Neural progenitor cell (in vitro differentiated cells): ENCODE data around the gene SIDT2. TPM values are rescaled to one million over a fixed set of nuclear protein-coding genes. Genes with fewer than 3 reads are reported as not detected.
A peak's percentile ranks its signal among the peaks of the same experiment; 100 is the strongest.

Experiments
- DNase-seq: peaks from one replicate; pipeline ENCODE4 v3.0.0-alpha.2; 2016; ENCODE audit warnings: low spot score
- H2AFZ ChIP-seq: fragments of 200-600 bp; sonication (generic); replicated peaks from 2 replicates; pipeline ENCODE4 v1.6.1; 2016; ENCODE audit warnings: antibody characterized with exemption
- H3F3A ChIP-seq: fragments of 200-600 bp; sonication (generic); 2 replicates; pipeline ENCODE4 v1.6.1; 2016; ENCODE audit warnings: antibody characterized with exemption, low read depth
- H3K27ac ChIP-seq: fragments of 200-600 bp; sonication (generic); 2 replicates; pipeline ENCODE4 v1.5.1; 2016; ENCODE audit warnings: mild to moderate bottlenecking
- H3K27me3 ChIP-seq: fragments of 200-600 bp; sonication (generic); 2 replicates; pipeline ENCODE4 v1.6.1; 2016; ENCODE audit warnings: mild to moderate bottlenecking, moderate library complexity
- H3K36me3 ChIP-seq: fragments of 200-600 bp; sonication (generic); 2 replicates; pipeline ENCODE4 v1.5.1; 2016
- H3K4me1 ChIP-seq: fragments of 200-600 bp; sonication (generic); 2 replicates; pipeline ENCODE4 v1.6.1; 2016; ENCODE audit warnings: mixed run types
- H3K4me2 ChIP-seq: fragments of 200-600 bp; sonication (generic); 2 replicates; pipeline ENCODE4 v1.6.1; 2016
- H3K4me3 ChIP-seq: fragments of 200-600 bp; sonication (generic); 2 replicates; pipeline ENCODE4 v1.5.1; 2016
- H3K79me2 ChIP-seq: fragments of 200-600 bp; sonication (generic); 2 replicates; pipeline ENCODE4 v1.6.1; 2016; ENCODE audit warnings: low read depth
- H3K9ac ChIP-seq: fragments of 200-600 bp; sonication (generic); 2 replicates; pipeline ENCODE4 v1.6.1; 2016
- H3K9me3 ChIP-seq: fragments of 200-600 bp; sonication (generic); 2 replicates; pipeline ENCODE4 v1.5.1; 2016; ENCODE audit warnings: low read depth
- H4K20me1 ChIP-seq: fragments of 200-600 bp; sonication (generic); 2 replicates; pipeline ENCODE4 v1.6.1; 2016; ENCODE audit warnings: low read depth
- H3K27ac Mint-ChIP-seq: 3 replicates; pipeline ENCODE4 v1.8.0; 2021; ENCODE audit warnings: mixed read lengths
- H3K27me3 Mint-ChIP-seq: 2 replicates; pipeline ENCODE4 v1.8.0; 2022; ENCODE audit warnings: low read depth, mild to moderate bottlenecking, inconsistent platforms, moderate library complexity, mixed read lengths; ENCODE audit not compliant: insufficient read depth
- H3K36me3 Mint-ChIP-seq: 3 replicates; pipeline ENCODE4 v1.8.0; 2021; ENCODE audit warnings: mixed read lengths
- H3K4me1 Mint-ChIP-seq: 3 replicates; pipeline ENCODE4 v1.8.0; 2021; ENCODE audit warnings: mixed read lengths
- H3K4me3 Mint-ChIP-seq: 3 replicates; pipeline ENCODE4 v1.8.0; 2021; ENCODE audit warnings: mild to moderate bottlenecking, moderate library complexity, mixed read lengths
- H3K9me3 Mint-ChIP-seq: 3 replicates; pipeline ENCODE4 v1.8.0; 2020; ENCODE audit warnings: mixed read lengths
- EZH2 ChIP-seq: fragments of 200-600 bp; sonication (generic); IDR thresholded peaks from 2 replicates; pipeline ENCODE4 v1.6.1; 2017; ENCODE audit warnings: antibody characterized with exemption, mild to moderate bottlenecking, moderate library complexity
- EZH2phosphoT487 ChIP-seq: fragments of 200-600 bp; sonication (generic); IDR thresholded peaks from 2 replicates; pipeline ENCODE4 v1.6.1; 2017; ENCODE audit warnings: antibody characterized with exemption
- total RNA-seq: library from RNA; depleted of rRNA; stranded (reverse); fragments of >200 nt; gene quantifications from 2 replicates; pipeline ENCODE4 v1.2.3, GENCODE V29; 2015; ENCODE audit warnings: low replicate concordance
- TF ChIP-seq, protein P1 (sequence below): fragments of 200-600 bp; sonication (generic); IDR thresholded peaks from 2 replicates; pipeline ENCODE4 v1.5.1; 2017; ENCODE audit warnings: antibody characterized with exemption, mild to moderate bottlenecking

Gene SIDT2
- total RNA-seq, 1 donor from 2014 or later: 13.3 TPM

DNA sequence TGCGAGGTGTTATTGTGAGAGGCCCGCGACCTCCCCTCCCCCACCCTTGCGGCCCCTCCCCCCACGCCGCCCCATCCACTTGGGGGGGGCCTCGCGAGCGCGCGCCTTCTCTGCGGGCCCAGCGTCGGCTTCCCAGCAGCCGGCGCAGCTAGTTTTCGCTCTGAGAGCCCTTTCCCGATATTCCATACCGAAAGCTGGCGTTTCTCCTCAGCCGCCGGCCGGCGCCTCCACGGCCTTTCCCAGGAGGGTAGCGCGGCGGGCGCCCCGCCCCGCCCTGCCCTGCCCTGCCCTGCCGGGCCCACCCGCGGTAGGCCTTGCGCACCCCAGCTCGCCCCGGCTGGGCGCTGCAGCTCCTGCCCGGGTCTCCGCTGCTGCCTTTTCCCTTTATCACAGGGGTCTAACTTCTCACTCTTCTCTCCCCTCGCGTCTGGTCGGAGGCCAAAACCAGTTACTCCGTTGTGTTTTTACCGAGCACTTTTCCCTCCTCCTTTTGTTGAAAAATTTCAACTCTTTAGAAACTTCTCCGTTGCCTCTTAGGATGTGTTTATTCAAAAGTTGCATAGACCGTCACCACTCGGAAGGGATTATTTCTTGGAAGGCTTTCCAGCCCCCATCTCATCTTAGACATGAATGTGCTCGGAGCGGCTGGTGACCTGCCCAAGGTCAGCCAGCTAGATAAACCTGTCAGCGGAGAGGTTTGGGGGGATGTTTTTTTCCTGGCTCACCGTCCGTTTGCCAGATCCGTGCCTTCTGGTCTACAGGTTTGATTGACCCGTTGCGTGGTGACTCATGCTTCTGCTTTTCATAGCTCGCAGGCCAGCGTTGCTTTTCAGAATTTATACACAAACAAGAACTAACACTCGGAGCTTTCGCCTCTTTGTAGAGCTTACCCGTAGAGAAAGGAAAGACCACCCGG, 33.8 kb upstream of the SIDT2 start:
- Histone ChIP-seq H3K9ac (peak overlapping the region; percentile 79), H3K27ac (peak overlapping the region; percentile 81), H3K36me3 (peaks cover 2% of the 10 kb centered on the region), H4K20me1 (peaks cover 47% of the 10 kb centered on the region), H3K9me3 (no peaks in the 10 kb centered on the region), H3K79me2 (peaks cover 56% of the 10 kb centered on the region), H3K4me2 (peak overlapping the region; percentile 99), H2AFZ (peak overlapping the region; percentile 98), H3F3A (peaks cover 3% of the 10 kb centered on the region), H3K4me1 (peaks cover 9% of the 10 kb centered on the region), H3K27me3 (no peaks in the 10 kb centered on the region), H3K4me3 (peak overlapping the region; percentile 95)
- Mint-ChIP-seq H3K4me1 (peaks cover 32% of the 10 kb centered on the region), H3K27me3 (peaks cover 8% of the 10 kb centered on the region), H3K9me3 (no peaks in the 10 kb centered on the region), H3K27ac (peak overlapping the region; percentile 97), H3K36me3 (peaks cover 17% of the 10 kb centered on the region), H3K4me3 (peak overlapping the region; percentile 100)
- TF ChIP-seq EZH2phosphoT487: no peak
- TF ChIP-seq, protein P1, sequence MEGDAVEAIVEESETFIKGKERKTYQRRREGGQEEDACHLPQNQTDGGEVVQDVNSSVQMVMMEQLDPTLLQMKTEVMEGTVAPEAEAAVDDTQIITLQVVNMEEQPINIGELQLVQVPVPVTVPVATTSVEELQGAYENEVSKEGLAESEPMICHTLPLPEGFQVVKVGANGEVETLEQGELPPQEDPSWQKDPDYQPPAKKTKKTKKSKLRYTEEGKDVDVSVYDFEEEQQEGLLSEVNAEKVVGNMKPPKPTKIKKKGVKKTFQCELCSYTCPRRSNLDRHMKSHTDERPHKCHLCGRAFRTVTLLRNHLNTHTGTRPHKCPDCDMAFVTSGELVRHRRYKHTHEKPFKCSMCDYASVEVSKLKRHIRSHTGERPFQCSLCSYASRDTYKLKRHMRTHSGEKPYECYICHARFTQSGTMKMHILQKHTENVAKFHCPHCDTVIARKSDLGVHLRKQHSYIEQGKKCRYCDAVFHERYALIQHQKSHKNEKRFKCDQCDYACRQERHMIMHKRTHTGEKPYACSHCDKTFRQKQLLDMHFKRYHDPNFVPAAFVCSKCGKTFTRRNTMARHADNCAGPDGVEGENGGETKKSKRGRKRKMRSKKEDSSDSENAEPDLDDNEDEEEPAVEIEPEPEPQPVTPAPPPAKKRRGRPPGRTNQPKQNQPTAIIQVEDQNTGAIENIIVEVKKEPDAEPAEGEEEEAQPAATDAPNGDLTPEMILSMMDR: peak; percentile 6
- TF ChIP-seq EZH2: peak; percentile 50
- DNase-seq: peak; percentile 78

GRCh38 chr11:117145393-117145761, 33.2 kb upstream of the SIDT2 start:
- Mint-ChIP-seq H3K4me3 (peak overlapping the region; percentile 100), H3K36me3 (peaks cover 20% of the 10 kb centered on the region), H3K27me3 (peaks cover 4% of the 10 kb centered on the region), H3K4me1 (peaks cover 32% of the 10 kb centered on the region), H3K9me3 (no peaks in the 10 kb centered on the region), H3K27ac (peak overlapping the region; percentile 97)
- H3K27ac ChIP-seq: no peak overlapping the region
- H2AFZ ChIP-seq: no peak overlapping the region
- H3F3A ChIP-seq: peaks cover 3% of the 10 kb centered on the region
- H3K4me2 ChIP-seq: peak overlapping the region; percentile 99
- H3K9ac ChIP-seq: peak overlapping the region; percentile 79
- peak; percentile 47 for DNase-seq
- H4K20me1 ChIP-seq: peaks cover 53% of the 10 kb centered on the region
- peaks cover 7% of the 10 kb centered on the region for H3K36me3 ChIP-seq
- peaks cover 63% of the 10 kb centered on the region for H3K79me2 ChIP-seq
- peak overlapping the region; percentile 95 for H3K4me3 ChIP-seq
- TF ChIP-seq, protein P1: peak; percentile 27
- TF ChIP-seq EZH2: peak; percentile 1
- TF ChIP-seq EZH2phosphoT487: no peak
- peaks cover 9% of the 10 kb centered on the region for H3K4me1 ChIP-seq
- peaks cover 1% of the 10 kb centered on the region for H3K9me3 ChIP-seq
- H3K27me3 ChIP-seq: no peaks in the 10 kb centered on the region

DNA sequence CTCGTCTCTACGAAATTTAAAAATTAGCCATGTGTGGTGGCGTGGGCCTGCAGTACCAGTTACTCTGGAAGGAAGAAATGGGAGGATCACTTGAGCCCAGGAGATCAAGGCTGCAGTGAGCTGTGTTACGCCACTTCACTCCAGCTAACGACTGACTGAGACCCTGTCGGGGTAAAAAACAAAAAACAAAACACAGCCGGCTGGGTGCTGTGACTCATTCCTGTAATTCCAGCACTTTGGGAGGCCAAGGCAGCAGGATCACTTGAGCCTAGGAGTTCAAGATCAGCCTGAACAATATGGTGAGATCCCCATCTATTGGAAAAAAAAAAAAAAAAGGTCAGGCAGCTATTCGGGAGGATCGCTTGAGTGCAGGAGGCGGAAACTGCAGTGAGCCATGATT, 32.0 kb upstream of the SIDT2 start:
- peak overlapping the region; percentile 100 for H3K4me3 Mint-ChIP-seq
- Histone ChIP-seq H3K4me2 (no peak overlapping the region), H3K9ac (no peak overlapping the region), H3K27me3 (no peaks in the 10 kb centered on the region), H2AFZ (no peak overlapping the region), H3K9me3 (peaks cover 3% of the 10 kb centered on the region), H3K79me2 (peaks cover 74% of the 10 kb centered on the region), H3K4me3 (no peak overlapping the region), H4K20me1 (peaks cover 63% of the 10 kb centered on the region), H3K27ac (peak overlapping the region; percentile 8), H3K36me3 (peaks cover 9% of the 10 kb centered on the region), H3F3A (peaks cover 3% of the 10 kb centered on the region), H3K4me1 (peaks cover 9% of the 10 kb centered on the region)
- peak overlapping the region; percentile 29 for H3K27ac Mint-ChIP-seq
- no peak for TF ChIP-seq EZH2phosphoT487
- TF ChIP-seq, protein P1: no peak
- no peak for TF ChIP-seq EZH2
- H3K27me3 Mint-ChIP-seq: peaks cover 4% of the 10 kb centered on the region
- peaks cover 32% of the 10 kb centered on the region for H3K4me1 Mint-ChIP-seq
- no peak for DNase-seq
- peaks cover 23% of the 10 kb centered on the region for H3K36me3 Mint-ChIP-seq
- no peaks in the 10 kb centered on the region for H3K9me3 Mint-ChIP-seq
